Adrenal gland (tissue), 5 donors: Measurements from ENCODE around the gene LAPTM4A.

Experiments used
- POLR2A ChIP-seq, 2 donors: fragments of 450-650 bp; IDR thresholded peaks; one replicate each; pipeline ENCODE4 v1.6.1; 2017; ENCODE audit warnings: antibody characterized with exemption in 2 of 2, mild to moderate bottlenecking in 2 of 2, moderate library complexity in 1 of 2
- TF ChIP-seq, protein P1 (sequence below), 6 experiments: fragments of 450-650 bp in 4 of 6; fragments of 200-600 bp in 2 of 6; sonication (generic) in 1 of 6; IDR thresholded peaks; 1 replicate in 5 of 6; 2 replicates in 1 of 6; pipeline versions ENCODE4 v1.5.1 to v1.8.0; 2016 to 2021; ENCODE audit warnings: antibody characterized with exemption in 6 of 6, mild to moderate bottlenecking in 2 of 6, moderate library complexity in 1 of 6
- donor health status: DM: no; HTN: no; CAD: no.

- TF ChIP-seq POLR2A (IDR thresholded peaks at IDR 0.05): no peak
- TF ChIP-seq, protein P1, sequence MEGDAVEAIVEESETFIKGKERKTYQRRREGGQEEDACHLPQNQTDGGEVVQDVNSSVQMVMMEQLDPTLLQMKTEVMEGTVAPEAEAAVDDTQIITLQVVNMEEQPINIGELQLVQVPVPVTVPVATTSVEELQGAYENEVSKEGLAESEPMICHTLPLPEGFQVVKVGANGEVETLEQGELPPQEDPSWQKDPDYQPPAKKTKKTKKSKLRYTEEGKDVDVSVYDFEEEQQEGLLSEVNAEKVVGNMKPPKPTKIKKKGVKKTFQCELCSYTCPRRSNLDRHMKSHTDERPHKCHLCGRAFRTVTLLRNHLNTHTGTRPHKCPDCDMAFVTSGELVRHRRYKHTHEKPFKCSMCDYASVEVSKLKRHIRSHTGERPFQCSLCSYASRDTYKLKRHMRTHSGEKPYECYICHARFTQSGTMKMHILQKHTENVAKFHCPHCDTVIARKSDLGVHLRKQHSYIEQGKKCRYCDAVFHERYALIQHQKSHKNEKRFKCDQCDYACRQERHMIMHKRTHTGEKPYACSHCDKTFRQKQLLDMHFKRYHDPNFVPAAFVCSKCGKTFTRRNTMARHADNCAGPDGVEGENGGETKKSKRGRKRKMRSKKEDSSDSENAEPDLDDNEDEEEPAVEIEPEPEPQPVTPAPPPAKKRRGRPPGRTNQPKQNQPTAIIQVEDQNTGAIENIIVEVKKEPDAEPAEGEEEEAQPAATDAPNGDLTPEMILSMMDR (IDR thresholded peaks at IDR 0.05): no peak
Observed at GRCh38 chr2:20077411-20077940, 26.0 kb upstream of the LAPTM4A start.
